Fibroblast of villous mesenchyme (primary cell): ENCODE results near the gene MAPKAPK3. TPM values are rescaled to one million over a fixed set of nuclear protein-coding genes. Genes with fewer than 3 reads are reported as not detected.
"Not testable (repeated sequence)": the region's sequence is repeated elsewhere in the genome, so short reads cannot be mapped to it uniquely, and the experiment has no call there.

ENCODE experiments used
- DNase-seq: peaks from one replicate; pipeline ENCODE4 v3.0.0-alpha.2; 2010; ENCODE audit warnings: low read depth
- H3K4me3 ChIP-seq: 2 replicates; pipeline ENCODE4 v1.5.1; 2011; ENCODE audit warnings: low read depth, mild to moderate bottlenecking, low read length
- total RNA-seq: library from RNA; depleted of rRNA; stranded (reverse); fragments of >200 nt; gene quantifications from 2 replicates; pipeline ENCODE4 v1.2.3, GENCODE V29; 2012
- TF ChIP-seq, protein P1 (sequence below): IDR thresholded peaks from 2 replicates; pipeline ENCODE4 v1.5.1; 2012; ENCODE audit warnings: low read depth, mild to moderate bottlenecking, low read length; ENCODE audit not compliant: insufficient read depth

Gene MAPKAPK3
- total RNA-seq, 1 donor, result 19.0 TPM

DNA sequence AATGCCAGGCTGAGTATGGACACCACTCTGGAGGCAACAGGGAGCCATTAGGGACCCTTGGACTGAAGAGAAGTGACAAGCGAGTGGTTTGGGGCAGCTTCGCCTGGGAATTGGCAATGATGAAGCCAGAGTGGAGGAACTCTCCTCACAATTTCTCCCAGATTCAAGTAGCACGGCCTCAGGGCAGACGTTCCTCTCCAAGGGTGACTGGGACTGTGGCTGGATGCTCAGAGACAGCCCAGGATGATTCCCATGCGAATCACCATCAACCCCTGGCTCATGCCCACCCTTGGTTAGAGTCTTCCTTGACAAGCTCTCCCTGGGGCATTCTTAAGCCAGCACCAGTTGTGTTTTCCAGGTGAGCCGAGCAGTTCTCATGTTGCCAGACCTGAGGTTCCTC is 41.5 kb downstream of the MAPKAPK3 start:
- no peak overlapping the region for H3K4me3 ChIP-seq
- TF ChIP-seq, protein P1, sequence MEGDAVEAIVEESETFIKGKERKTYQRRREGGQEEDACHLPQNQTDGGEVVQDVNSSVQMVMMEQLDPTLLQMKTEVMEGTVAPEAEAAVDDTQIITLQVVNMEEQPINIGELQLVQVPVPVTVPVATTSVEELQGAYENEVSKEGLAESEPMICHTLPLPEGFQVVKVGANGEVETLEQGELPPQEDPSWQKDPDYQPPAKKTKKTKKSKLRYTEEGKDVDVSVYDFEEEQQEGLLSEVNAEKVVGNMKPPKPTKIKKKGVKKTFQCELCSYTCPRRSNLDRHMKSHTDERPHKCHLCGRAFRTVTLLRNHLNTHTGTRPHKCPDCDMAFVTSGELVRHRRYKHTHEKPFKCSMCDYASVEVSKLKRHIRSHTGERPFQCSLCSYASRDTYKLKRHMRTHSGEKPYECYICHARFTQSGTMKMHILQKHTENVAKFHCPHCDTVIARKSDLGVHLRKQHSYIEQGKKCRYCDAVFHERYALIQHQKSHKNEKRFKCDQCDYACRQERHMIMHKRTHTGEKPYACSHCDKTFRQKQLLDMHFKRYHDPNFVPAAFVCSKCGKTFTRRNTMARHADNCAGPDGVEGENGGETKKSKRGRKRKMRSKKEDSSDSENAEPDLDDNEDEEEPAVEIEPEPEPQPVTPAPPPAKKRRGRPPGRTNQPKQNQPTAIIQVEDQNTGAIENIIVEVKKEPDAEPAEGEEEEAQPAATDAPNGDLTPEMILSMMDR, result no peak
- DNase-seq, result no peak

DNA sequence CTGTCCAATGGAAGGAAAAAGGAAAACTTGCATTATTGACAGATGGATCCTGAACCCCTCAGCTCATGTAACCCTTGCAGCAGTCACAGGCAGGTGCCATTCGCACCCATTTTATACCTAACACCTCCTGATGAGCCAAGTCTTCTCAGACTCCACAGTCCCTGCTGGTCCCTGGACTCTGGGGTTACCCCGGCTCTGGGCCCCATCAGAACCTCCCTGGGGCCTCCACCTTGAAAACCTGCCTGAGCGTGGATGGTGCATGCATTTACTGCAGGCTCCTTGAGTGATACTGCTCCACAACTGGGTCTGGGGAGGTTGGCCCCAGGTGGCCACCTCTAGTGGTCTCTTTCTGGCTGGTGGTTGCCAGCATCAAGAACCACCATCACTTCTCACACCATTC is 41.9 kb downstream of the MAPKAPK3 start:
- no peak overlapping the region for H3K4me3 ChIP-seq
- TF ChIP-seq, protein P1, result no peak
- no peak for DNase-seq

DNA sequence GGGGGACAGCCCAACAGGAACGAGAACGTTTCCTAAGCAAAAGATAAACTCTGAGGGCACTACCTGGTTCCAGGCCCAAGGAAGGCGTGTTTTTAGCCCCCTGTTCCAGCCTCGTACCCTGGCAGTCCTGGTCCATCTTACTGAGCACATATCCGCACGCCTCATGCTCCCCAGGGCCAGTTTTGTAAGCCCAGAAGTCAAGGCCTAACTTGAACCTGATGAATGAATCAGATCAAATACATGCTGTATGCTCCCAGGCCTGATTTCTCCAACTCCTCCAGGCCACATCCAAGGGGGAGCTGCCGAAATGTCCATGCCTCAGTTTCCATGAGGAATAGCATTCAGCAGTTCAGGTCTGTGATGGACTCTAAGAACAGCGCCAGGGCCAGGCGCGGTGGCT is 43.4 kb downstream of the MAPKAPK3 start:
- TF ChIP-seq, protein P1, result no peak
- H3K4me3 ChIP-seq, result no peak overlapping the region
- no peak for DNase-seq

DNA sequence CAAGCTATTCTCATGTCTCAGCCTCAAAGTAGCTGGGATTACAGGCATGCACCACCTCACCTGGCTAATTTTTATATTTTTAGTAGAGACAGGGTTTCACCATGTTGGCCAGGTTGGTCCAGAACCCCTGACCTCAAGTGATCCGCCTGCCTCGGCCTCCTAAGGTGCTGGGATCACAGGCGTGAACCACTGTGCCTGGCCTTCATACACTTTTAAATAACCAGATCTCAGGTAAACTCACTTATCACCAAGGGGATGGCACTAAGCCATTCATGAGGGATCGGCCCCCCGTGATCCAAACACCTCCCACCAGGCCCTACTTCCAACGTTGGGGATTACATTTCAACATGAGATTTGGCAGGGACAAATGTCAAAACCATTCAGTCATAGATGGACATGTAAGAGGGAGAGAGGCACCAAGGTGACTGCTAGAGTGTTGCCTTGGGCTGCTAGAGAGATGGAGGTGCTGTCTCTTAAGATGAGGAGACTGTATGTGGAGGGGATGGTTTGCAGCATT is 44.4 kb downstream of the MAPKAPK3 start:
- TF ChIP-seq, protein P1, result no peak
- H3K4me3 ChIP-seq, result no peak overlapping the region
- DNase-seq, result no peak

DNA sequence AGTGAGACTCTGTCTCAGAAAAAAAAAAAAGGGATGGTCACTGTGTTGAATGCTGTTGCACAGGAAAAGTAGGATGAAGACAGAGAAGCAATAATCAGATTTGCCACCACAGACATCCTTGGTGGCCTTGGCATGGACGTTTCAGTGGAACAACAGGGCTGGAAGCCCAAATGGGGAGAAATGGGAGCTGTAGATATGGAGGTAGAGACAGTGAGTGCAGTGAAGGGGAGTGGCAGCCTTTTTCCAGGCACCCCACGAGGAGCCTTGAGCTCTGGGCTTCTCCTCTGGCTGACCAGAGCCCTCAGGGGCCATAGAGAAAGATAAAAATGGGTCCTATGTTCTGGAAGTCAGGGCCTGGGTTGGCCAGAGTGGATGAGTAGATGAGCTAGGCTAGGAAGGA is 45.5 kb downstream of the MAPKAPK3 start:
- DNase-seq, result no peak
- TF ChIP-seq, protein P1, result no peak
- H3K4me3 ChIP-seq, result no peak overlapping the region

DNA sequence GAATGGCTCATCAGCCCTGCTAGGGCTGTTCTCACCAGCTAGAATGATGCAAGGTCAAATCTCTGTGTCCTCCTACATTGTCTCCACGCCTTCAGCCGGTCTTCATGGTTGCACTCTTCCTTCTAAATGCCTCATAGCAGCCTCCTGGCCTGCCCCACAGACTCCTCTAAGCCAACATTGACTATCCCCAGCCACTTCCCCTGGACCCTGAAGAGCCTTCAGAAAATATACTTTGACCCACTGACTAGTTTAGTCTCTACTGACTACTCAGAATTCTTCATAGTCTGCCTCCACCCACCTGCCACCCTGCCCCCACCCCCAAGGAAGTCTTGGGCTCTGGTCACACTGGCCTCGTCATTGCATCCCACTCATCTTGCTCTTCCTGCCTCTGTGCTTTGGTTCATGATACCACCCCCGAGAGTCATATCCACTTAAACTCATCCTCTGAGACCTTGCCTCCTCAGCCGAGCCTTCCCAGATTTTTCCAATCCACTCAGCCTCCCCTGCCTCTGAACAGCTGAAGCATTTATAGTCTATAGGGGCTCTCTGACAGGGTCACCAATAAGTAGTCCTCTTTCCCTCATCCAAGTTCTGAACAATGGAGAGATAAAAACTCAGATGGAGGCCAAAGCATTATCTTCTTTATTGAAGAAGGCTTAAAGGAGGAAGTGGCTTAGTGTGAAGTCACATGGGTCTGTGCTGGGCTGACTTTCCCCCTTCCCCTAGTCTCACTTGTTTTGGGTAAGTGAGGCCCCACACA is 48.3 kb downstream of the MAPKAPK3 start:
- H3K4me3 ChIP-seq, result no peak overlapping the region
- DNase-seq, result no peak
- TF ChIP-seq, protein P1, result no peak

DNA sequence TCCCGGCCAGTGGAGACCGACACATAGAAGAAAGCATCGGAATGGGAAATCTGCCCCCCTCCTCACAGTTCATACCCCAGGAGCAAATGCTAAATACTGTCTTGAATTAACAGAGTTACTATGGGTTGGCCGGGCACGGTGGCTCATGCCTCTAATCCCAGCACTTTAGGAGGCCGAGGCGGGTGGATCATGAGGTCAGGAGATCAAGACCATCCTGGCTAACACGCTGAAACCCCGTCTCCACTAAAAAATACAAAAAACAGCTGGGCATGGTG is 48.8 kb downstream of the MAPKAPK3 start:
- H3K4me3 ChIP-seq, DNase-seq: not testable (repeated sequence)
